Nephron progenitor cell (in vitro differentiated cells): ENCODE data around the gene SLC24A4.

Experiments used
- DNase-seq: peaks from one replicate; pipeline ENCODE4 v3.0.0; 2021
- H3K27ac Mint-ChIP-seq: 2 replicates; pipeline ENCODE4 v1.8.0; 2021; ENCODE audit warnings: mild to moderate bottlenecking, moderate library complexity, mixed read lengths
- H3K27me3 Mint-ChIP-seq: 2 replicates; pipeline ENCODE4 v1.8.0; 2021; ENCODE audit warnings: mild to moderate bottlenecking, low read depth, mixed read lengths; ENCODE audit not compliant: poor library complexity
- H3K36me3 Mint-ChIP-seq: 2 replicates; pipeline ENCODE4 v1.8.0; 2021; ENCODE audit warnings: low read depth, mixed read lengths
- H3K4me1 Mint-ChIP-seq: 2 replicates; pipeline ENCODE4 v1.8.0; 2021; ENCODE audit warnings: mixed read lengths
- H3K4me3 Mint-ChIP-seq: 2 replicates; pipeline ENCODE4 v1.8.0; 2021; ENCODE audit warnings: mild to moderate bottlenecking, moderate library complexity, mixed read lengths
- H3K9me3 Mint-ChIP-seq: 2 replicates; pipeline ENCODE4 v1.8.0; 2021; ENCODE audit warnings: mild to moderate bottlenecking, moderate library complexity, mixed read lengths
- TF ChIP-seq, protein P1 (sequence below): fragments of 200-600 bp; sonication (generic); IDR thresholded peaks from 2 replicates; pipeline ENCODE4 v1.5.0; 2021; ENCODE audit warnings: antibody characterized with exemption

Gene SLC24A4

DNA sequence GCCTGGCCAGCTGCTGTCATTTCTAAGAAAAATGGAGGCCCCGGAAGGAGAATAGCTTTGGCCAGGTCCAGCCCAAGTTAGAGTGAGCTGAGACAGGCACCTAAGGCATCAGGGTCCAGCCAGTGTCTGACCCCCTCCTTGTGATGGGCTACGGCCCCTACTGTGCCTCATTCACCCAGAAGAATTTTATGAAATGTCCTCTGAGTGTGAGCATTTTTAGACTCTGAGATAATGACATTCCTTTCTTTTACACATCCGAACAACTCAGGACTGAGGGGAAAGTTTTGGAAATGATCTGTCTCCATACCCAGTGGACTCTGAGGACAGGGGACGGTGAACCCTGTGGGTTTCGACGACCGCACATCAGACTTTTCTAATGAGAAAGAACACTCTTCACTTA is 50.4 kb downstream of the SLC24A4 start:
- H3K36me3 Mint-ChIP-seq = no peaks in the 10 kb centered on the region
- DNase-seq = no peak
- peaks cover 4% of the 10 kb centered on the region for H3K9me3 Mint-ChIP-seq
- H3K4me3 Mint-ChIP-seq = no peak overlapping the region
- H3K4me1 Mint-ChIP-seq = no peaks in the 10 kb centered on the region
- H3K27ac Mint-ChIP-seq = no peak overlapping the region
- TF ChIP-seq, protein P1, sequence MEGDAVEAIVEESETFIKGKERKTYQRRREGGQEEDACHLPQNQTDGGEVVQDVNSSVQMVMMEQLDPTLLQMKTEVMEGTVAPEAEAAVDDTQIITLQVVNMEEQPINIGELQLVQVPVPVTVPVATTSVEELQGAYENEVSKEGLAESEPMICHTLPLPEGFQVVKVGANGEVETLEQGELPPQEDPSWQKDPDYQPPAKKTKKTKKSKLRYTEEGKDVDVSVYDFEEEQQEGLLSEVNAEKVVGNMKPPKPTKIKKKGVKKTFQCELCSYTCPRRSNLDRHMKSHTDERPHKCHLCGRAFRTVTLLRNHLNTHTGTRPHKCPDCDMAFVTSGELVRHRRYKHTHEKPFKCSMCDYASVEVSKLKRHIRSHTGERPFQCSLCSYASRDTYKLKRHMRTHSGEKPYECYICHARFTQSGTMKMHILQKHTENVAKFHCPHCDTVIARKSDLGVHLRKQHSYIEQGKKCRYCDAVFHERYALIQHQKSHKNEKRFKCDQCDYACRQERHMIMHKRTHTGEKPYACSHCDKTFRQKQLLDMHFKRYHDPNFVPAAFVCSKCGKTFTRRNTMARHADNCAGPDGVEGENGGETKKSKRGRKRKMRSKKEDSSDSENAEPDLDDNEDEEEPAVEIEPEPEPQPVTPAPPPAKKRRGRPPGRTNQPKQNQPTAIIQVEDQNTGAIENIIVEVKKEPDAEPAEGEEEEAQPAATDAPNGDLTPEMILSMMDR = no peak
- peaks cover 14% of the 10 kb centered on the region for H3K27me3 Mint-ChIP-seq

DNA sequence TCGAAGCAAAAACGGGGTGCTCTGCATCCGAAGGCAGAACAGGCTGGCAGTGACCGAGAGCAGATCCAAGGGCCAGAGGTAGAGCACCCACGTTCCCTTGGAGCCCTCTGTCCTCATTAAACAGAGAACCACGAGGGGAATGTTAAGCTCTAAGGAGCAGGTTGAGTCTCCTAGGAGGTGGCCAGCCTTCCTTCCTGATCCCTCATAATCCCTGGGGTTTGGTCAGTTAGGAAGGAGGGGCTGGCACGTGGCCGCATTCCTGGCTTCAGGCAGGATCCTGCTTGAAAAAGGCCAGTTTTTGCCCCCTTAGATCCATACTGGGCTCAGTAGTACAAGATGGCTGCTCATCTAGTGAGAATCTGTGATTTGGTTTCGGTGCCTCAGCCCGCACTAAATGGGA is 57.2 kb downstream of the SLC24A4 start:
- Mint-ChIP-seq H3K36me3 (no peaks in the 10 kb centered on the region), H3K4me3 (no peak overlapping the region), H3K27me3 (peaks cover 22% of the 10 kb centered on the region), H3K9me3 (no peaks in the 10 kb centered on the region), H3K27ac (no peak overlapping the region), H3K4me1 (peaks cover 7% of the 10 kb centered on the region)
- DNase-seq = no peak
- TF ChIP-seq, protein P1 = no peak

DNA sequence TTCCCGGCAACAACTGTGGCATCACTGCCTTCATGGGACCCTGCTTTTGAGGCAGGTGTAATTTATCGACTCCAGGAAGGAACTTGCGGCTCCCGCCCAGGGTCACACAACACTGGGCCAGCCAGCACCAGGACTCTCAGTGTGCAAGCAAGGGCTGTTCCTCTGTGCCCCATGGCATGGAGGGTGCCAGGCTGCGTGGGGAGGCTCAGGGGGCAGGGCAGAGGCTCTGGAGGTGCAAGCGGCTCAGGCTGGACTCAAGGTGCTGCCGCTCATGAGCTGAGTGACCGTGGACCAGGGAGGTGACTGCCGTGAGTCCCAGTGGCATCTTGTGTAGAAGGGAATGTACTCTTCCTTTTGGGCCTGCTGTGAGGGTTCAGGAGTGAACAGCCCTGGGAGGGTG is 57.6 kb downstream of the SLC24A4 start:
- Mint-ChIP-seq H3K36me3 (no peaks in the 10 kb centered on the region), H3K4me1 (peaks cover 11% of the 10 kb centered on the region), H3K27ac (no peak overlapping the region), H3K27me3 (peaks cover 22% of the 10 kb centered on the region), H3K9me3 (no peaks in the 10 kb centered on the region), H3K4me3 (no peak overlapping the region)
- TF ChIP-seq, protein P1 = no peak
- DNase-seq = no peak

DNA sequence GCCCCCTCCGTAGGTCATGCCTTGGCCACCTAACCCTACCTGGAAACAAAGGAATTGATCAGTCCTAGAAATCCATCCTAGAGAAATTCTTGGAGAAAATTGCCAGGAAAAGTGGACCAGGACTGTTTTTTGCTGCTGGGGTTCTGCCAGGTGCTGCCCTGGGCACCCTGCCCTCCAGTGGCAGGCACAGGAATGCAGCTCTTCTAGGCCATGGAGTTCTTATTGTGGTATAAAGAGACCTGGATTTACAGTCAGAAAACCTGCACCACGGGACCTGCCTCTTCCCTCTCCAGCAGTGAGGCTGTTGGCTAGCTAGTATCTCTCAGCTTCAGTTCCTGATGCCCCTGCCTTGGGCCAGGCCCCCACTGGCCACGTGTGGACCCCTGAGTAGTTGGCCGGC is 59.7 kb downstream of the SLC24A4 start:
- Mint-ChIP-seq H3K4me3 (no peak overlapping the region), H3K9me3 (no peaks in the 10 kb centered on the region), H3K27ac (no peak overlapping the region), H3K4me1 (peaks cover 19% of the 10 kb centered on the region), H3K27me3 (peaks cover 28% of the 10 kb centered on the region), H3K36me3 (no peaks in the 10 kb centered on the region)
- no peak for DNase-seq
- TF ChIP-seq, protein P1 = peak; percentile 17

DNA sequence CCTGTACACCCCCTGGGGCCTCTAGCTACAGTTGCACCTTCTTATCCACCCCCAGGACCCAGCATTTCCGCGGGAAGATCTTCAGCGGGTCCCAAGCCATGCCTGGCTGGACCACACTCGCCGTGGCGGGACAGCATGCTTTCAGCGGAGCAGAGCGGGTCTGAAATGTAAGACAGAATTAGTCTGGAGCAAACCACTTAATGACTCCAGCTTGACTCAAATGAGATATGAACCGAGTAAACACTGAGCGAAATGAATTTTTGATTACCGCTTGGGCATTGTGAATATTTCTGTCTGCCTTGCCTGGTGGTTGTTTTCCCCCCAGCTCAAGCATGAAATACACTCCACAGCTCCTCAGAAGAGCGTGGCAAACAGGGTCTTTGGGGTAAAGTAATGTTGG is 60.8 kb downstream of the SLC24A4 start:
- H3K4me3 Mint-ChIP-seq = no peak overlapping the region
- H3K4me1 Mint-ChIP-seq = peaks cover 19% of the 10 kb centered on the region
- H3K9me3 Mint-ChIP-seq = no peaks in the 10 kb centered on the region
- H3K27ac Mint-ChIP-seq = peak overlapping the region; percentile 29
- TF ChIP-seq, protein P1 = no peak
- DNase-seq = no peak
- H3K36me3 Mint-ChIP-seq = no peaks in the 10 kb centered on the region
- peaks cover 20% of the 10 kb centered on the region for H3K27me3 Mint-ChIP-seq

DNA sequence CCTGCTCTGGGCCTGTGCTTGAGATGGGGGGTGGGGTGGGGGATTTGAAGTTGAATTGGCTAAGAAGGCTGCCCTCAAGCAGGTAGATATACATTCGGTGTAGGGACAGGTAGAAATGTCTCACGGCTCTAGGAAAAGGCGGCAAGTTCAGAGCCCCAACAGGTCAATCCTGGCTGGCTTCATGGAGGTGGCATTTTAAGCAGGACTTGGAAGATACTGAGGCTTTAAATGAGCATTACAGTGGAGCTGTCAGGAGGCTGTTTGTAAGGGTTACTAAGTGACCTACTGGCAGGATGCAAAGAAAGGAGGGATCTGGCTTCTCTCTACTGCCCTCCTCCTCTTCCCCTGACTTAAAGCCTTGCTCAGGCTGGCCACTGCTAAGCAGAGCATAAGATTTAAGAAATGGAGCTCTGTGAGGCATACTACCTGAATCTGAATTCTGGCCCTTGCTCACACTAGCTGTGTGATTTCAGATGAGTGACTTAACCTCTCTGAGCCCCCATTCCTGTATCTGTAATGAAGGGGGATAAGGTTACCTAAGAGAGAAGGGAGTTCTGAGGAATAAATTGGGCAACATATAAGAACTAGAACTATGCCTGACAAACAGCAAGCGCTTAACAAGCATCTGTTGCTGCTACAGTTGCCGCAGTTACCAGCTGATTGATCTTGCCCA is 61.6 kb downstream of the SLC24A4 start:
- no peak for DNase-seq
- TF ChIP-seq, protein P1 = no peak
- H3K27ac Mint-ChIP-seq = no peak overlapping the region
- H3K36me3 Mint-ChIP-seq = no peaks in the 10 kb centered on the region
- H3K27me3 Mint-ChIP-seq = peaks cover 19% of the 10 kb centered on the region
- H3K4me1 Mint-ChIP-seq = peaks cover 21% of the 10 kb centered on the region
- H3K4me3 Mint-ChIP-seq = no peak overlapping the region
- H3K9me3 Mint-ChIP-seq = no peaks in the 10 kb centered on the region
